IPS DF 19.7 (cell line): Measurements from ENCODE around the gene ZBED6.
"Not testable (repeated sequence)": the region's sequence is repeated elsewhere in the genome, so short reads cannot be mapped to it uniquely, and the experiment has no call there.

Experiments used
- DNase-seq: peaks from one replicate; pipeline ENCODE4 v3.0.0-alpha.2; 2013; ENCODE audit warnings: low read depth, low spot score

Gene ZBED6, protein sequence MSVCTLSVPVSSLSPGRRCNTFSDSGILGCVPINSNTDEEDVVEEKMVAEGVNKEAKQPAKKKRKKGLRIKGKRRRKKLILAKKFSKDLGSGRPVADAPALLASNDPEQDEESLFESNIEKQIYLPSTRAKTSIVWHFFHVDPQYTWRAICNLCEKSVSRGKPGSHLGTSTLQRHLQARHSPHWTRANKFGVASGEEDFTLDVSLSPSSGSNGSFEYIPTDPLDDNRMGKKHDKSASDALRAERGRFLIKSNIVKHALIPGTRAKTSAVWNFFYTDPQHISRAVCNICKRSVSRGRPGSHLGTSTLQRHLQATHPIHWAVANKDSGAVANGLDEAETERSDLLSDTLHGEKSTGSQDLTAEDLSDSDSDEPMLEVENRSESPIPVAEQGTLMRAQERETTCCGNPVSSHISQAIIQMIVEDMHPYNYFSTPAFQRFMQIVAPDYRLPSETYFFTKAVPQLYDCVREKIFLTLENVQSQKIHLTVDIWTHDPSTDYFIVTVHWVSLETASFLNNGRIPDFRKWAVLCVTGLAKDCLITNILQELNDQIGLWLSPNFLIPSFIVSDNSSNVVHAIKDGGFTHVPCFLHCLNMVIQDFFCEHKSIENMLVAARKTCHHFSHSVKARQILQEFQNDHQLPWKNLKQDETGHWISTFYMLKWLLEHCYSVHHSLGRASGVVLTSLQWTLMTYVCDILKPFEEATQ (N-terminal part only)

GRCh38 chr1:203795441-203796235 lies at the start of gene ZBED6, which contains the start of gene ZC3H11A:
Gene ZBED6 (plus strand): TSS chr1:203795623. CDS start chr1:203797523, 1,900 bp downstream.
Gene ZC3H11A (plus strand): TSS chr1:203795623. CDS start chr1:203817071, 21,448 bp downstream.
- peak; percentile 95 for DNase-seq

GRCh38 chr1:203746281-203746680 lies 49.1 kb upstream of the ZBED6 start:
- DNase-seq = no peak

- no peak for DNase-seq
Measured at GRCh38 chr1:203751051-203751450, 44.4 kb upstream of the ZBED6 start.

GRCh38 chr1:203751618-203752361 lies 43.6 kb upstream of the ZBED6 start:
- DNase-seq = not testable (repeated sequence)

DNA sequence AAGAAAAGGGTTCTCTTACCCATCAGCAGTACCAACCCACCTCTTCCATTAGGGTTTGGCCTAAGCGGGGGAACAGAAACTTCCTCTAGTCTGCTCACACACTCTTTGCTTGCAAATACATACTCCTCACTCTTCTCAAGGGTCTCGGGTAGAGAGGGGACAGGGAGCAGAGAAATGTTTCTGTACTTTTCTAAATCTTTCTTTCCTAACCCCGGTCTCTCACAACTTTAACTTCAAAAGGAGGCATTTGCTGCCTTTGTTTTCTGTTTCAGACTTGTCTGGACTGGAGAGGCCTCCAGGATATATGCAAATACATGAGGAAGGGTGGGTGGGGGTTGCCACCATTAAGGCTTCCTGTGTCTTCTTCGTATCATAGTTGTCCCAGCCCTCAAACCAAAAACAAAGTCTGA lies 41.0 kb upstream of the ZBED6 start:
- no peak for DNase-seq

- DNase-seq = no peak
Measured at GRCh38 chr1:203756036-203756435, 39.4 kb upstream of the ZBED6 start.

DNA sequence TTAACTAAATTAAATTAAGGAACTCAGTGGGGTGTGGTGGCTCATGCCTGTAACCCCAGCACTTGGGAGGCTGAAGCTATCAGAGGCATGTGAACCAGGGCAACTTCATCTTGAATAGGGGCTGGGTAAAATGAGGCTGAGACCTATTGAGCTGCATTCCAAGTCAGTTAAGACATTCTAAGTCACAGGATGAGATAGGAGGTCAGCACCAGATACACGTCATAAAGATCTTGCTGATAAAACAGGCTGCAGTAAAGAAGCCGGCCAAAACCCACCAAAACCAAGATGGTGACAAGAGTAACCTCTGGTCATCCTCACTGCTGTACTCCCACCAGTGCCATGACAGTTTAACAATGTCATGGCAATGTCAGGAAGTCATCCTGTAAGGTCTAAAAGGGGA lies 36.7 kb upstream of the ZBED6 start:
- DNase-seq = not testable (repeated sequence)

DNA sequence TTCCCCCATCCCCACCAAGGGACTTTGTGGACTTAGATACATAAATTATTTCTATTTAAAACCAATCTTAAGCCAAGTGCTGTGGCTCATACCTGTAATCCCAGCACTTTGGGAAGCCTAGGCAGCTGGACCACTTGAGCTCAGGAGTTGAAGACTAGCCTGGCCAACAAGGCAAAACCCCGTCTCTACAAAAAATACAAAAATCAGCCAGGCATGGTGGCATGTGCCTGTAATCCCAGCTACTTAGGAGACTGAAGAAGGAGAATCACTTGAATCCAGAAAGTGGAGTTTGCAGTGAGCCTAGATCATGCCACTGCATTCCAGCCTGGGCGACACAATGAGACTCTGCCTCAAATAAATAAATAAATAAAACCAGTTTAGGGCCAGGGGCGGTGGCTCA lies 34.9 kb upstream of the ZBED6 start:
- DNase-seq = no peak

DNA sequence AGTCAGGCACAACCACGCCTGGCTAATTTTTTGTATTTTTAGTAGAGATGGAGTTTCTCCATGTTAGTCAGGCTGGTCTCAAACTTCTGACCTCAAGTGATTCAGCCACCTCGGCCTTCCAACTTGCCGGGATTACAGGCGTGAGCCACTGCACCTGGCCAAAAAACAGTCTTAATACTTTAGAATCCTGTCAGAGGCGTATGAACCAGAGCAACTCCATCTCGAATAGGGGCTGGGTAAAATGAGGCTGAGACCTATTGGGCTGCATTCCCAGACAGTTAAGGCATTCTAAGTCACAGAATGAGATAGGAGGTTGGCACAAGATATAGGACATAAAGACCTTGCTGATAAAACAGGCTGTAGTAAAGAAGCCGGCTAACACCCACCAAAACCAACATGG lies 33.5 kb upstream of the ZBED6 start:
- DNase-seq = not testable (repeated sequence)

DNA sequence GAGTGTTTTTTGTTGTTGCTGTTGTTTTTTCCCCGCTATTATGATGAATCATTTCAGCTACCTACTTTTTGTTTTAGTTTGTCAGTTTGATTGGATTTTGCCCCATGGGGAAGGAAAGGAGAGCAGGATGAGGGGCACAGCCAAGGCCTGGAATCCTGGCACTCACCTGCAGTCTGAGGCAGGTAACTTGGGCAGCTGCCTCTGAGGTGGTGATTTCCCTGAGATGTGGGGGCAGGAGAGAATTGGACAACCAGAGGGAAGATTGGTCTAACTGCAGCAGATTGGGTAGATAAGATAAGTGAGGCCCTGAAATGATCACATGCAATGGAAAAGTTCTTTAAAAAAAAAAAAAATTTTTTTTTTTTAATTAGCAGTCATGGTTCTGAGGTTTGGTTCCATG lies 31.9 kb upstream of the ZBED6 start:
- no peak for DNase-seq

DNA sequence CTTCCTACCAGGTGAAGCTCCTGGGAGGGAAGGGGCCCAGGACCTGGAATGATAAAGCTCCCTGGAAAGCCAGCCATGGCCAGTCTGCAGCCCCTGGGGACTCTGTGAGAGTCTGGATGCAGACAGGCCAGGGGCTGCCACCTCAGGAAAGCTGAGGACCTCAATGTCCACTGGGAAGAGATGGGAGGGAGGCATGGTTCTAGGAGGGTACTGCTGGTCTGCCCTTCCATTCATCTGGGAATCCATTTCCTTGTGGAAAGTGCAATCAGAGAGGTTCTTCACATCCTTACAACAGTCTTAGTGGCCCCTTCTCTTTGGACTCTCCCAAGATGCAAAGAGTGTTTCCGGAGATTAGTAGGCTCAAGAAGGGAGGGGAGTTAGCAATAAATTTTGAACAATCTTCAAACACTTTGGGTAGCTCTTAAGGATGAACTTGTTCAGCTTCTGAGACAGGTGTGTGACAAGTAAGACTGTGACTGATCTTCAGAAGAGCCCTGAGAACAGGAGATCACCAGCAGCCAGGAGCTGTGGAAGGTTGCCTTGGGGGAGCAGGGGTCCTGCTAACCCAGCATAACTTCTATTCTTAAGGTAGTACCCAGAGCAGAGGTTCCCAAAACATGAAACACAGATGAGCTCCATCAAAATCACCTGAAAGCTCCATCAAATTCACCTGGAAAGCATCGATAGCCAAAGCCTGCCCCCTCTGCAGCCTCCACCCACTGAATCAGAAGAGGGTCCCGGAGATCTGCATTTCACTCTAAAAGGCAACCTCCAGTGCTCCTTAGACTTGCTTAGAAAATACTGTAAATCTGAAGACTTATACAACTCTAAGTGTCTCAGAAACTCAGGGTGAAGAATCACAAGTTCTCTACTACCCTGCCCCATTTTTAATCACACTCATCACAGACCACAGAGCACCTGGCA lies 31.1 kb upstream of the ZBED6 start:
- DNase-seq = no peak

DNA sequence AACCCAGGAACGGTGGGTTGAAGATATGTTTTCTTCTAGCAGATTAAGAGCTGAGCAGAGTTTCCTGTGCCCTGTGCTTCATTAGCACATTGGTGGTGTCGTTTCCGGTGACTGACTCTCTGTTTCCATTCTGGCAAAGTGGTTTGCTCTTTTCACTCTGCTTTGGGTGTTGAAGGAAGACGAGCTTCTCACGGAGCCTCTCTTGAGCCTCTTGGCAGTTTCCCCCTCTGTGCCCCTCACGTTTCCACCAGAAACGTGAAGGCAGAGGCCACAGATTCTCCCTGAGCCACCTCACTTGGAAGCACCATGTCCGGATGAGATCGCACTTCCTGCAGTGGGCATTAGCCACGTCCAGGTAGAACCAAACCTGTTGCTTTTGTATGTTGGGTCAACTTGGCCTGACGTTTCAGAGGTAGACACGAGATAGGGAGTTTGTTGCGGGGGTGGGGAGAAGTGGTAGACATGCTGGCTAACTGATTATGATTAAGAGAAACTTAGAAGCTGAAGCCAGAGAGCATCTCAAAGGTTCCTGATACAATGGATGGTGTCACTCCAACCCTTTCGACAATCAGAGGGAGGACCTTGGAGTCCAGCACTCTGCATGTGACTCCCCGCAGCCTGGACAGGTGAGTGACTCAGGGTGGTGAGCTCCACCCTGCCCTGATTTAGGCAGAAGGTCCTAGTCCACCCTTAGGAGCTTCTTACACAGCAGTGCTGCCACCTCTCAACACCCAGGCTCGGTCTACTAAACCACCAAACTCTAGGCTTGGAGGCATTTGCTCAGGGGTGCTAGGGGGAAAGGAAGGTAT lies 30.2 kb upstream of the ZBED6 start, which contains the start of gene LAX1:
TSS of gene LAX1 (plus strand) at position 155 of the 809 bp plus-strand sequence. CDS start at position 538, 383 bp downstream.
- no peak for DNase-seq

DNA sequence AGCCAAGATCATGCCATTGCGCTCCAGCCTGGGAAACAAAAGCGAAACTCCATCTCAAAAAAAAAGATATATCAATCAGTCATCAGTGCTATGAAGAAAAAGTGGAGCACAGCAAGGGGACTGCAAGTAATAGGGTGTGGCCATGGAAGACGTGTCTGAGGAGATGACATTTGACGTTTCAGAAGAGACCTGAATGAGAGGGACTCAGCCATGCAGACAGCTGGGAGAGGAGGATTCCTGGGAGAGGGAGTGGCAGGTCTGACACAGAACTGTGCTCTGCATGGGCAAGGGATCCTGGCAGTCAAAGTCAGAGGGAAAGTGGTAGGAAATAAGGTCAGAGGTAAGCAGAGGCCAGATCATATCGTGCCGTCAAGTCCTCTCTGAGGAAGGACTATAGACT lies 27.2 kb upstream of the ZBED6 start:
- DNase-seq = no peak

DNA sequence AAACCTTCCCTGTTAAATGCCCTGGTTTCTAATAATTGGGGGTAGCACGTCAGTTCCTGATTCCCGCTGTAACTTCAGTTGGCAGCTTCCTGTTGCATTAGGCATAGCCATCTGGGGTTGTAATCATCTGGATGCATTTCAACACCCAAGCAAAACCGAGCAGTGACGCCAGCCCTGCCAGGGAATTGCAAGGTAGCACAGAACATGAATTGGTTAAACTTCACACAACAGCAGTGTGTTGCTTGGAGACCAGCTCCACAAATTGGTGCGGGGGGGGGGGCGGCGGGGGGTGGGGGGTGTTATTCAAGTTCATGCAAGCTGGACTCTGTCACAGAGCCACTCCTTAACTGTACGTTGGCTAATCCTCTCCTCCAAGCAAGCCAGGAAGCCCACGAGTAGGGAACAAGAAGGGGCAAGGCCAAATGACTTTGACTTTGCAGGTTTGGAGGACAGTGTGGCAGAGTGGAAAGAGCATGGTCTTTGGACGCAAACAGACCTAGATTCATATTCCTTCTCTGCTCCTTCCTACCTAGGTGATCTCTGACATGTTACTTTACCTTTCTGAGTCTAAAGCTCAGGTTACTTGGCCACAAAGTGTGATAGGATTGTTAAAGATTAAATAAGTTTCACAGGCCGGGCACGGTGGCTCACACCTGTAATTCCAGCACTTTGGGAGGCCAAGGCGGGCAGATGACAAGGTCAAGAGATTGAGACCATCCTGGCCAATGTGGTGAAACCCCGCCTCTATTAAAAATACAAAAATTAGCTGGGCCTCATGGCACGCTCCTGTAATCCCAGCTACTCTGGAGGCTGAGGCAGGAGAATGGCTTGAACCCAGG lies 25.7 kb upstream of the ZBED6 start:
- no peak for DNase-seq

DNA sequence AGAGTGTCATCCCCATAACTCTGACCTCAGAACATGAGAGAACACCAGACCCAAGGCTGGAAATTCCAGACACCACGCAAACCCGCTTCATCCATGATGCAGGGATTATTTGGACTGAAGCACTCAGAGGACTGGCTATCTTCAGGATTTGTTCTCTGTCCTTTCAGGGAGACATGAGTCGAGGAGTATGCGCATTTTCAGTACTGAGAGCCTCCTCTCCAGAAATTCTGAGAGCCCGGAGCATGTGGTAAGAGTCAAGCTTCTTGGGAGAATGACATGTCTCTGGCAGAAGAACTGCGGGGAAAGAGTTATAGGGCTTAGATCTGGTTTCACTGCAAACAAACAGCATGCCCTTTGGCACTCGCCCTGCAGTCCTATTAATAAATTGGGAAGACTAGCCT lies 23.5 kb upstream of the ZBED6 start:
- DNase-seq = no peak

- DNase-seq = no peak
Measured at GRCh38 chr1:203772836-203773235, 22.6 kb upstream of the ZBED6 start.

GRCh38 chr1:203776636-203777035 lies 18.8 kb upstream of the ZBED6 start:
- DNase-seq = no peak

DNA sequence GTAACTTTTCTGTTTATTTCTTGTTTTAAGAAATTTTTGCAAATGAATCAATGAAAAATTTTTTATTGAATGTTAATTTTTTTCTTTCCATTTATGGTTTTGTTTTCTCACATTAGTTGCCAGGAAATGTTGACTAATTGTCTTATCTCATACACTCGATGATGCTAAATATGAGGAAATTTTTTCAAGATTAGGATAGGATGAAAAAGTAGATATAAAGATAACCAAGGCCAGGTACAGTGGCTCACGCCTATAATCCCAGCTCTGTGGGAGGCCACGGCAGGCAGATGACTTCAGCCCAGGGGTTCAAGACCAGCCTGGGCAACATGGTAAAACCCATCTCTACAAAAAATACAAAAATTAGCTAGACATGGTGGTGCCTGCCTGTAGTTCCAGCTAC lies 17.8 kb upstream of the ZBED6 start:
- DNase-seq = no peak
